ENCODE results near the gene CIP2A.
A peak's percentile ranks its signal among the peaks of the same experiment; 100 is the strongest.

The CIP2A gene

DNA sequence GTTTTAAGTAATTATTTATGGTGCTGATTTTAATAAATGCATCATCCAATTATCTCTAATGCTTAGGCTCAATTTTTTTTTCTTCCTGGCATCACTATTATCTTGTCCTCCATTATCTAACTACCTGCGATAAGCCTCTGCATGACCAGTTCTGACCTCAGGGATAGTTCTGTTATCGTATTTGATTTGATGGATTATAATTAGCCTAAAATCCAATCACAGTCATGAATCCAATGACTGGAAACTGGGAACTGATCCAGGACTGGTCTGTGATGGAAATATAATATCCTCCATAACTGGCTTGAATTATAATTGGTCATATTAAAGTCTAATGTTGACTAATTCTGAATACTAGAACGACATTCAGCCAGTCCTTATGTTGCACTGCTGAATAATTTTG is 80.0 kb downstream of the CIP2A start:
- DNase-seq, result peak; percentile 66

DNA sequence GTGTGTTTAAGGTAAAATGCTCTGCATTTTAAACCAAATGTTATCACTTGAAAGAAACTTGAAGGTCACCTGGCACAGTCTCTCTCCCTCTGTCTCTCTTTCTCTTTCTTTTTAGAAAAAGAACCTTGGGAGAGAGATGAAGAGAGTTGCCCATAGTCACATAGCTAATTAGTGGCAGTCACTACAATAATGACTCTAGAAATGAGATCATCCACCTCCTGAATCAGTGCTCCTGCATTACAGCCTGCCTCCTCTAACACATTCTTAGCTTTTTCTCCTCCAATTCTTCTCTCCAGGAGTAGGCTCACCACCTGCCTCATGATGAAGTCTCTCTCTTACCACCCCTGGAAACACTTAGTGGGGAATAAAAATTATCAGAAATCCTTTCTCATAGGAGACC is 81.3 kb downstream of the CIP2A start:
- no peak for DNase-seq

DNA sequence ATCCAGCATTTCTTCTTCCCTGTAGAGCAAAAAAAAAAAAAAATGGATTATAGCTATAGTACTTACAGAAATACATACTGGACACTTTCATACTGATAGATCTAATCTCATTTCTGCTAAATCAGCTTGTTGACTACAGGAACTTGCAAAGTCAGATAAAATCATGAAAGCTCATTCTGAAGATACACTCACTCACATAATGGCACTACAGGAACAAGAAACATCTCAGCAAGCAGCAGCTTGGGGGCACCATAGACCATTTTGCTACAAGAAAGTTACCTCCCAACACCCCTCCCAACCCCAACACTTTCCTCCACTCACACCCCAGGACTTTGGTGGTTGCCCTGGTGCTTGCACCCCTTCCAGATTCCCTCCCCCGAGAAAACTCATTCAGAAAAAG is 83.4 kb downstream of the CIP2A start:
- no peak for DNase-seq

GRCh38 chr3:108503722-108504121 is 85.5 kb downstream of the CIP2A start:
- no peak for DNase-seq

DNA sequence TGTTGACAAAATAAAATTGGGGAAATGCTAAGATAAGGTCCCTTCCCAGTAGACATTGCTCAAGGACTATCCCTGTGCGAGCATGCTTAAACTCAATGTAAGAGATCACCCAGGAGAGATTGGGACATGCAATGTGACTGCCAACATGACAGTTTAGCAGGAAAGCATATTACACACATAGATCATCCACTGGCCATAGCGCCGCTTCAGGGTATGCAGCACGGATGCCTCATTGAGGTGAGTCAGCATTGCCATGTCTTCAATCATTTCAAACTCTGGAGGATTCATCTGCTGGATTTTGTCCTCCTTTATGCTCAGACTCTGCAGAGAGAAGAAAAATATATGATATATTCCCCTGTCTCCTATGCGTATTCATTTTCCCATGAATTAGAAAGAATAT is 87.7 kb downstream of the CIP2A start:
- no peak for DNase-seq

GRCh38 chr3:108500728-108501127 is 88.5 kb downstream of the CIP2A start:
- DNase-seq, result no peak

Data from NCI-H1092 treated with DMSO at 0.1 percent for 48 hours (cell line).